Ectodermal cell (in vitro differentiated cells): Measurements from ENCODE around the gene SFMBT2.

ENCODE experiments used
- H3K27ac ChIP-seq: 2 replicates; pipeline ENCODE4 v1.7.0; 2013; ENCODE audit warnings: mild to moderate bottlenecking, low read depth, low read length; ENCODE audit not compliant: insufficient read depth, poor library complexity, severe bottlenecking
- H3K27me3 ChIP-seq: 2 replicates; pipeline ENCODE4 v1.7.0; 2013; ENCODE audit warnings: mild to moderate bottlenecking, low read length; ENCODE audit not compliant: insufficient read depth, control insufficient read depth, poor library complexity, severe bottlenecking
- H3K36me3 ChIP-seq: one replicate; pipeline ENCODE4 v1.7.0; 2013; ENCODE audit warnings: low read length; ENCODE audit not compliant: control insufficient read depth, insufficient read depth
- H3K4me1 ChIP-seq: one replicate; pipeline ENCODE4 v1.7.0; 2013; ENCODE audit warnings: low read length; ENCODE audit not compliant: control insufficient read depth, insufficient read depth
- H3K4me3 ChIP-seq: 2 replicates; pipeline ENCODE4 v1.7.0; 2013; ENCODE audit warnings: low read depth, low read length, control low read depth; ENCODE audit not compliant: insufficient read depth
- H3K9me3 ChIP-seq: 2 replicates; pipeline ENCODE4 v1.7.0; 2013; ENCODE audit warnings: mild to moderate bottlenecking, low read length, moderate library complexity; ENCODE audit not compliant: control insufficient read depth
- WGBS, 2 experiments: methylation state at CpG; one replicate each; pipeline ENCODE4 v1.1.7; 2013; ENCODE audit warnings: missing lambda C conversion rate in 2 of 2; 5-methylcytosine and 5-hydroxymethylcytosine counted together

Gene SFMBT2

DNA sequence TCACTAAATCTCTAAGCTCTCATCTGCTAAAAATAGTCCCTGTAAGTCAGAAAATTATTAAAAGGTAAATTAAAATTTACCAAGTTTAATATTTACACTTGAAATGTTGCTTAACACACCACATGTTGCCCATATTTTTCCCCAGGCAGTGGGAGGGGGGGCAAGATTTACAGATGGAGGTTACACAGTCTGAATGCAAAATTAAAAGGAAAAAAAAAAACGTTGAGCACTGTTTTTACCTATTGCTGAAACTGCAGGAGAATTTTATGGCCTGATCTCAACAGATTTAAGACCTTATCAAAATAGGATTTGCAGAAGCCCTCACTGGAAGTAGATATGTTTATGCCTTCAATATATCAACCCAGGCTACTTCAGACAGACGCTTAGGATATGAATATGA lies 133.4 kb downstream of the SFMBT2 start:
- no peaks in the 10 kb centered on the region for H3K9me3 ChIP-seq
- no peaks in the 10 kb centered on the region for H3K4me1 ChIP-seq
- H3K27me3 ChIP-seq: no peaks in the 10 kb centered on the region
- WGBS, 2 experiments: 86% methylated on average over 2 of the region's 2 CpGs
- no peak overlapping the region for H3K27ac ChIP-seq
- no peaks in the 10 kb centered on the region for H3K36me3 ChIP-seq
- H3K4me3 ChIP-seq: no peak overlapping the region

DNA sequence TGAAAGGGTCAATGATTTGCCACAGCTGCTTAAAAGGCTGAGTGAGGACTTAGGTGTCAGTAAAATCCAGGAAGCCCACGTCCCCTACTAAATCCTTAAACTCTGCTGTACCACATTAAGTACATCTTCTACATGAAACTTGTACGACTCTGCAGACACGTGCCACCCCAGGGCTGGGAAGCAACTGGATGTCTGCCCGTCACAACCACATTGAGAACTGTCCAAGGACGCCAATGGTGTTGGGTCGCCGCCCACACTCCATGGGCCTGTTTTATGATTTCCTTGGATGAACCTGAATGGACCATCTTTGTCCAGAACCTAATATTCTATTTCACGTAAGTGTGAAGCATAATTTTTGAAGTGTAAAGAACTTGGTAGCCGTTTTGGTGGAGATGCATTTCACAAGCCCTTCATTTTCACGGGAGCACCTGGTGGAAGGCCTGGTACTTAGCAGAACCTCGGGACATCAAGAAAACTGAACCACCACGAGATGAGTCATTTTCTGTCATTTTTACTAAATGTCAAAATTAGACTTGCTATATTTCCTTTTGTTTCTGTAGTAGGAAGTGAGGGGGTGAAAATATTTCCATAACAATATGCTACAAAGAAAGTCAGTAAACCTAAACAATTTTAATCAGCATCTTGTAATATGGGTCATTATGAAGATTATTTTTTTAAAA lies 134.9 kb downstream of the SFMBT2 start:
- H3K27ac ChIP-seq: no peak overlapping the region
- no peaks in the 10 kb centered on the region for H3K36me3 ChIP-seq
- H3K4me3 ChIP-seq: no peak overlapping the region
- H3K27me3 ChIP-seq: no peaks in the 10 kb centered on the region
- 94 to 95% methylated on average over 12 of the region's 12 CpGs for WGBS, 2 experiments
- no peaks in the 10 kb centered on the region for H3K9me3 ChIP-seq
- no peaks in the 10 kb centered on the region for H3K4me1 ChIP-seq

DNA sequence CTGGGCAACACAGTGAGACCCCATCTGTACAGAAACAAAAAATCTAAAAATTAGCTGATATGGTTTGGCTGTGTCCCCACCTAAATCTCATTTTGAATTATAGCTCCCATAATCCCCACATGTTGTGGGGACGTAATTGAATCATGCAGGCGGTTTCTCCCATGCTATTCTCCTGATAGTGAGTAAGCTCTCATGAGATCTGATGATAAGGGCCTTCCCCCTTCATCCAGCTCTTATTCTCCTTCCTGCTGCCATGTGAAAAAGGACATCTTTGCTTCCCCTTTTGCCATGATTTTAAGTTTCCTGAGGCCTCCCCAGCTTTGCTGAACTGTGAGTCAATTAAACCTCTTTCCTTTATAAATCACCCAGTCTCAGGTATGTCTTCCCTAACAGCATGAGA lies 136.5 kb downstream of the SFMBT2 start:
- 97 to 100% methylated on average over 2 of the region's 2 CpGs for WGBS, 2 experiments
- no peak overlapping the region for H3K27ac ChIP-seq
- no peaks in the 10 kb centered on the region for H3K27me3 ChIP-seq
- H3K9me3 ChIP-seq: no peaks in the 10 kb centered on the region
- no peaks in the 10 kb centered on the region for H3K36me3 ChIP-seq
- no peaks in the 10 kb centered on the region for H3K4me1 ChIP-seq
- H3K4me3 ChIP-seq: no peak overlapping the region

DNA sequence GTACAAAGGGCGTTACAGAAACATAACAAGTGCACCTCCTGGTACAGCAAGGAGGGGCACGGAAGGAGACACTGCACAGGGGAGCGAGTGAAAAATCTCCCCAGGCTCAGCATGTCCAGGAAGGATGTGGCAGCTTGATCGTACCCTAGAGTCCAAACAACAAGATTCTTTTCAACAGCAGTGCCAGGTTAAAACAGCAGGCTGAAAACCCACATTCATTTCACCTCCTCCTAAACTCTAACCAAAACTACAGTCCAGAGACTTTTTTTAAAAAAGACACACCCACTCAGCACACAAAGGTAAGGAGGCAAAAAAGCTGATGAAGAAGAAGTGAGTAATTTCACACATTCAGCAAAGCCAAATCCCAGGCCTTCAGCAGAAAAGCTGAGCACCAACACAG lies 138.8 kb downstream of the SFMBT2 start:
- Histone ChIP-seq H3K36me3 (no peaks in the 10 kb centered on the region), H3K9me3 (no peaks in the 10 kb centered on the region), H3K4me1 (no peaks in the 10 kb centered on the region), H3K27ac (no peak overlapping the region), H3K27me3 (no peaks in the 10 kb centered on the region), H3K4me3 (no peak overlapping the region)
- WGBS, 2 experiments: 92 to 96% methylated on average over 4 of the region's 4 CpGs

DNA sequence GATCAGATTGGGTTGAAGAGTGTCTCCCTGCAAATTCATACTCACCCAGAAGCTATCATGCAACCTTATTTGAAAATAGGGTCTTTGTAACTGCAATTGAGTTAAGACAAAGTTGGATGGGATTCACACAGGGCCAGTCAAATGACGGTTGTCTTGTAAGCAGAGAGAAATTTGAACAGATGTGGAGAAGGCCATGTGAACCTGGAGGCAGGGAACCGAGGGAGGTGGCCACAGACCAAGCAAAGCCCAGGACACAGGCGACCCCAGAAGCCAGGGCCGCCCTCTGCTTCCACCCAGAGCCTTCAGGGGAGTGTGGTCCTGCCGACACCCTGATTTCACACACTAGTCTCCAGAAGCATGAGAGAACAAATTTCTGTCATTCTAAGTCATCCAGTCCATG lies 140.8 kb downstream of the SFMBT2 start:
- no peaks in the 10 kb centered on the region for H3K36me3 ChIP-seq
- H3K4me1 ChIP-seq: no peaks in the 10 kb centered on the region
- no peak overlapping the region for H3K27ac ChIP-seq
- no peaks in the 10 kb centered on the region for H3K9me3 ChIP-seq
- no peaks in the 10 kb centered on the region for H3K27me3 ChIP-seq
- no peak overlapping the region for H3K4me3 ChIP-seq
- WGBS, 2 experiments: 75 to 76% methylated on average over 5 of the region's 5 CpGs

DNA sequence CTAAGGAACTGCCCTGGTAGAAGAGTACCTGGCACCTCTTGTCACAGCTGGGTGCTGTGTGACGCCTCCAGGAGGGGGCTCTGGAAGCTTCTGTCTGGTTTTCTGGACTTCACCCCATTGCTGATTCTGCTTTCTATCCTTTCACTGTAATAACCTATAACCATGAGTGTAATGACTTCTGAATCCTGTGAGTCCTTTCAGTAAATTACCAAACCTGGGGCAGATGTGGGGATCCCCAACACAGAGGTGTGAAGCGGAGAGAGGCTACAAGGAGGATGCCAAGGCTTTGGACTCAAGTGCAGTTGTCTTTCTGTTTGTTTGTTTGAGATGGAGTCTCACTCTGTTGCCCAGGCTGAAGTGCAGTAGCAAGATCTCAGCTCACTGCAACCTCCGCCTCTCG lies 143.7 kb downstream of the SFMBT2 start:
- Histone ChIP-seq H3K27ac (no peak overlapping the region), H3K27me3 (no peaks in the 10 kb centered on the region), H3K9me3 (no peaks in the 10 kb centered on the region), H3K36me3 (no peaks in the 10 kb centered on the region), H3K4me1 (no peaks in the 10 kb centered on the region), H3K4me3 (no peak overlapping the region)
- WGBS, 2 experiments: 96 to 99% methylated on average over 4 of the region's 4 CpGs

DNA sequence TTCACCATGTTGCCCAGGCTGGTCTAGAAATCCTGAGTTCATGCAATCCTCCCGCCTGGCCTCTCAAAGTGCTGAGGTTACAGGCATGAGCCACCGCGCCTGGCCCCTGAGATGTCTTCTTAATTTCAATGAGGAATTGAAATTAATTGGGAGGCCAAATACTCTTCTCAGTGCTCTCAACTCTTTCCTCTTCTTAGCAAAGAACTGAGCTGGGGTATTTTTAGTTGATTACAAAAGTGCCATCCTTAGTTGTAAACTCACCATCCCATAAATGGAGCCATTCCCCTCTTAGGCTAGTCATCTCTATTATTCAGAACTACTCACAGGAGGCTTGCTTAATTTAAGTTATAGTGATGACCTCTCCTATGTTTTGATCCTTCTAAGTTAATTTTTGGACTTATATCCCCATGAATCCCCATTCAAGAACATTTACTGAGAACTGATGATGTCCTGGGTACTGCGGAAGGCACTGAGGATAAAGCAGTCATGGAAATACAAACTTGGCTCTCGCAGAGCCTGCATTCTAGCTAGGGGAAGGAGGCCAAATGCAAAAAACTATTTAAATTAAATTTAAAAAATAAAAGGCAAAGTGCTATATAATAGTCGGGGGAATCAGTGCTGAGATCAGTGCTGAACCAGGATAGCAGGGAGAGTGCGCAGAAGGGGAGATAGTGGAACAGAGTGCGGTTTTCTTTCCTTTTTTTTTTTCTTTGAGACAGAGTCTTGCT lies 145.3 kb downstream of the SFMBT2 start:
- WGBS, 2 experiments: 89 to 95% methylated on average over 8 of the region's 8 CpGs
- H3K4me1 ChIP-seq: no peaks in the 10 kb centered on the region

DNA sequence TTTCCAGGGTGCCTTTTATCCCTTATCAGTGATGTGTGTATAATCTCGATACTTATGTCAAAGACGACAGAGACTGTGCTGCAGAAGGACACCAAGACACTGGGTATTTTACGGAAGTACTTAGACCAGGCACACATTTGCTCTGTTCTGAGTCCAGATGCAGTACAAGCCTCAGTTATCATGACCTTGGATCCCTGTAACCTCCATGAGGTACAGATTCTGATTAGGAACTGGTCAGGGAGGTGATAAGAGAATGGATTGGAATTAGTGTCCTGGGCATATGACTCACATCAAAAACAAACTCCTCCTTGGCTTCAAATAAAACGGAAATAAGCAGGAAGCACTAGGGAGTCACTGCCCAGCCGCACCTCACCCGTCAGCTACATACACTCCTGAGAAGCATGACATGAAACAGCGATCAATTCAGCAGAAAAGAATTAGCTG lies 146.5 kb downstream of the SFMBT2 start:
- Histone ChIP-seq H3K9me3 (no peaks in the 10 kb centered on the region), H3K27me3 (no peaks in the 10 kb centered on the region), H3K36me3 (no peaks in the 10 kb centered on the region), H3K4me1 (no peaks in the 10 kb centered on the region), H3K4me3 (no peak overlapping the region), H3K27ac (no peak overlapping the region)
- 90 to 92% methylated on average over 7 of the region's 7 CpGs for WGBS, 2 experiments

More for the DNA sequence above, 145.3 kb downstream of the SFMBT2 start:
- Histone ChIP-seq H3K27me3 (no peaks in the 10 kb centered on the region), H3K4me3 (no peak overlapping the region), H3K36me3 (no peaks in the 10 kb centered on the region), H3K9me3 (no peaks in the 10 kb centered on the region), H3K27ac (no peak overlapping the region)

DNA sequence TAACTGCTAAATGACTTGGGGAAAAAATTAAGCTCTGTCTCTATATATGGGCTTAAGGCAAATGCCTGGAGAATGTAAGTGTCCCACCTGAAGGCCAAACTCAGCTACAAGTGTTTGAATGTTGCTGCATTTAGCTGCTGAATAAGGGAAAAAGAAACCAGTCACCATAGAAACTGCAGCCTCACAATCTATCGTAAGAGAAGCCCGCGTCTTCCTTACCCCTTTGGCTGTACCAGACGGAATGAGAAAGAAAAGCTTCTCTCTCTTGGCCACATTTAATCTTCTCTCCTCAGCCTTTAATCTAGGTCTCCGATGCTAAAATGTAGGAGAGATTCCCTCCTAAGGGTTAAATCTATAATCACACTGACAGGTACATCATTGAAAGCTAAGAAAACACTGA lies 147.2 kb downstream of the SFMBT2 start:
- 90 to 92% methylated on average over 5 of the region's 5 CpGs for WGBS, 2 experiments
- no peak overlapping the region for H3K27ac ChIP-seq
- no peaks in the 10 kb centered on the region for H3K4me1 ChIP-seq
- no peaks in the 10 kb centered on the region for H3K9me3 ChIP-seq
- no peaks in the 10 kb centered on the region for H3K36me3 ChIP-seq
- no peaks in the 10 kb centered on the region for H3K27me3 ChIP-seq
- H3K4me3 ChIP-seq: no peak overlapping the region

DNA sequence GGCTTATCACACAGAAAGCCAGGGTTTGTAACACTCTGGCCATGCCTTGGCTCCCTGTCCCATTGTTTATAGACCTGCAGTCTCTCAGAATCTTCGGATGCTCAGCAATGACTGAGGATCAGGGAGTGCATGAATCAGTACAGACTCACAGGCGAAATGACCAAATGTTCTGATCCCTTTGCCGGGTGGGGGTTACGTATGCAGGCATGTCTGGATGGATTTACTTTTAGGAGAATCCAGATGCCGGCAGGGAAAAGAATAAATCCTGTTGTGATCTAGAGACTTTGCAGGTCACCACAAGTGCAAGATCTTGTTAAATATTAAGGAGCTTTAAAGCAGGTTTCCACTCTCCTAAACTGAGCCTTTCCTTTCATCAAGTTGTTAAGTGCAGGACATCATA lies 149.5 kb downstream of the SFMBT2 start:
- Histone ChIP-seq H3K36me3 (no peaks in the 10 kb centered on the region), H3K9me3 (no peaks in the 10 kb centered on the region), H3K4me1 (no peaks in the 10 kb centered on the region), H3K27me3 (no peaks in the 10 kb centered on the region), H3K4me3 (no peak overlapping the region), H3K27ac (no peak overlapping the region)
- WGBS, 2 experiments: 93 to 96% methylated on average over 5 of the region's 5 CpGs
